ENCODE measurements around the gene RAP2A. TPM values are rescaled to one million over a fixed set of nuclear protein-coding genes. Genes with fewer than 3 reads are reported as not detected.

Gene RAP2A
- total and polyA plus RNA-seq, 9 of the 15 experiments (the other 6 are each of a cell fraction or from before 2014, with no cell fraction given): 1.8 to 11.7 (median 5.6) TPM

GRCh38 chr13:97384371-97384770, 49.6 kb upstream of the RAP2A start:
- Histone ChIP-seq H3K9me3 (replicated peaks; ENCODE audit: control insufficient read depth, insufficient read depth, low read depth, low read length) (no peaks in the 10 kb centered on the region), H3K4me1 (replicated peaks in 1 of 2; ENCODE audit: control insufficient read depth in 2 of 2, insufficient read depth in 2 of 2, low read length in 2 of 2) (no peaks in the 10 kb centered on the region), H3K9me1 (ENCODE audit: control insufficient read depth, insufficient read depth, low read length) (no peaks in the 10 kb centered on the region), H2AFZ (ENCODE audit: low read depth, low read length) (no peak overlapping the region), H3K27me3 (ENCODE audit: control insufficient read depth in 2 of 2, insufficient read depth in 2 of 2, low read length in 2 of 2) (no peaks in the 10 kb centered on the region), H3K36me3 (ENCODE audit: control insufficient read depth, insufficient read depth, low read length) (peaks cover 3% of the 10 kb centered on the region; the same call in 1 of the 3 replicates), H3K4me2 (ENCODE audit: insufficient read depth, low read length) (no peak overlapping the region), H3K79me2 (ENCODE audit: control insufficient read depth, insufficient read depth, low read length) (no peaks in the 10 kb centered on the region; the same call in 2 of the 3 replicates), H4K20me1 (replicated peaks; ENCODE audit: control insufficient read depth, insufficient read depth, low read length) (no peaks in the 10 kb centered on the region), H3K4me3 (no peak overlapping the region), H3K27ac (ENCODE audit: extremely low read depth, low read depth, low read length) (no peak overlapping the region), H3K9ac (ENCODE audit: insufficient read depth in 1 of 2, low read depth in 2 of 2, low read length in 2 of 2) (no peak overlapping the region)
- FAIRE-seq (no peak), ATAC-seq (no peak), DNase-seq (ENCODE audit: extremely low read depth in 1 of 4, low spot score in 3 of 4) (no peak)
- in situ Hi-C loops (cut with MboI) (no loop called here), intact Hi-C loops (cut with micrococcal nuclease) (no loop called here)
- BruUV-seq (replicated peaks): no TSS peak
- TF ChIP-seq, protein P1, sequence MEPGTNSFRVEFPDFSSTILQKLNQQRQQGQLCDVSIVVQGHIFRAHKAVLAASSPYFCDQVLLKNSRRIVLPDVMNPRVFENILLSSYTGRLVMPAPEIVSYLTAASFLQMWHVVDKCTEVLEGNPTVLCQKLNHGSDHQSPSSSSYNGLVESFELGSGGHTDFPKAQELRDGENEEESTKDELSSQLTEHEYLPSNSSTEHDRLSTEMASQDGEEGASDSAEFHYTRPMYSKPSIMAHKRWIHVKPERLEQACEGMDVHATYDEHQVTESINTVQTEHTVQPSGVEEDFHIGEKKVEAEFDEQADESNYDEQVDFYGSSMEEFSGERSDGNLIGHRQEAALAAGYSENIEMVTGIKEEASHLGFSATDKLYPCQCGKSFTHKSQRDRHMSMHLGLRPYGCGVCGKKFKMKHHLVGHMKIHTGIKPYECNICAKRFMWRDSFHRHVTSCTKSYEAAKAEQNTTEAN (CRISPR knock-in tag; IDR thresholded peaks at IDR 0.05): no peak
- no peak for TF ChIP-seq BHLHE40 (IDR thresholded peaks at IDR 0.05; ENCODE audit: low read length)
- TF ChIP-seq, protein P2, sequence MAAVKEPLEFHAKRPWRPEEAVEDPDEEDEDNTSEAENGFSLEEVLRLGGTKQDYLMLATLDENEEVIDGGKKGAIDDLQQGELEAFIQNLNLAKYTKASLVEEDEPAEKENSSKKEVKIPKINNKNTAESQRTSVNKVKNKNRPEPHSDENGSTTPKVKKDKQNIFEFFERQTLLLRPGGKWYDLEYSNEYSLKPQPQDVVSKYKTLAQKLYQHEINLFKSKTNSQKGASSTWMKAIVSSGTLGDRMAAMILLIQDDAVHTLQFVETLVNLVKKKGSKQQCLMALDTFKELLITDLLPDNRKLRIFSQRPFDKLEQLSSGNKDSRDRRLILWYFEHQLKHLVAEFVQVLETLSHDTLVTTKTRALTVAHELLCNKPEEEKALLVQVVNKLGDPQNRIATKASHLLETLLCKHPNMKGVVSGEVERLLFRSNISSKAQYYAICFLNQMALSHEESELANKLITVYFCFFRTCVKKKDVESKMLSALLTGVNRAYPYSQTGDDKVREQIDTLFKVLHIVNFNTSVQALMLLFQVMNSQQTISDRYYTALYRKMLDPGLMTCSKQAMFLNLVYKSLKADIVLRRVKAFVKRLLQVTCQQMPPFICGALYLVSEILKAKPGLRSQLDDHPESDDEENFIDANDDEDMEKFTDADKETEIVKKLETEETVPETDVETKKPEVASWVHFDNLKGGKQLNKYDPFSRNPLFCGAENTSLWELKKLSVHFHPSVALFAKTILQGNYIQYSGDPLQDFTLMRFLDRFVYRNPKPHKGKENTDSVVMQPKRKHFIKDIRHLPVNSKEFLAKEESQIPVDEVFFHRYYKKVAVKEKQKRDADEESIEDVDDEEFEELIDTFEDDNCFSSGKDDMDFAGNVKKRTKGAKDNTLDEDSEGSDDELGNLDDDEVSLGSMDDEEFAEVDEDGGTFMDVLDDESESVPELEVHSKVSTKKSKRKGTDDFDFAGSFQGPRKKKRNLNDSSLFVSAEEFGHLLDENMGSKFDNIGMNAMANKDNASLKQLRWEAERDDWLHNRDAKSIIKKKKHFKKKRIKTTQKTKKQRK (IDR thresholded peaks at IDR 0.05; ENCODE audit: borderline replicate concordance, low read depth, low read length): no peak
- no peak for TF ChIP-seq HNRNPLL (IDR thresholded peaks at IDR 0.05; ENCODE audit: low read depth, low read length, poor library complexity, severe bottlenecking)
- TF ChIP-seq MTA2 (IDR thresholded peaks at IDR 0.05; ENCODE audit: low read depth): no peak
- TF ChIP-seq FOXO4 (CRISPR knock-in tag; IDR thresholded peaks at IDR 0.05): no peak
- no peak for TF ChIP-seq ESRRB (CRISPR knock-in tag; IDR thresholded peaks at IDR 0.05; ENCODE audit: borderline replicate concordance)
- no peak for TF ChIP-seq SIX5 (IDR thresholded peaks at IDR 0.05; ENCODE audit: borderline replicate concordance in 1 of 2, insufficient read depth in 1 of 2, low read depth in 1 of 2, low read length in 2 of 2)
- TF ChIP-seq NFIC (IDR thresholded peaks at IDR 0.05): no peak
- TF ChIP-seq ILF3 (IDR thresholded peaks at IDR 0.05; ENCODE audit: borderline replicate concordance): no peak
- TF ChIP-seq ERF (CRISPR knock-in tag; IDR thresholded peaks at IDR 0.05): no peak
- no peak for TF ChIP-seq OTX1 (CRISPR knock-in tag; IDR thresholded peaks at IDR 0.05)
- no peak for TF ChIP-seq LCOR (CRISPR knock-in tag; IDR thresholded peaks at IDR 0.05)
- no peak for TF ChIP-seq EWSR1 (IDR thresholded peaks at IDR 0.05; ENCODE audit: borderline replicate concordance, low read depth, partially characterized antibody)
- no peak for TF ChIP-seq SP1 (CRISPR knock-in tag; IDR thresholded peaks at IDR 0.05)
- no peak for TF ChIP-seq BRD9 (IDR thresholded peaks at IDR 0.05; ENCODE audit: low read depth, partially characterized antibody)
- ChIA-PET CTCF (ENCODE audit: low intra/inter-chr PET ratio) (no interaction called here), POLR2A (no interaction called here)
- 88% methylated on average over 2 of the region's 2 CpGs for WGBS (ENCODE audit: insufficient coverage, low coverage, missing lambda C conversion rate)
